ENCODE data around the gene SURF6.
"Not testable (repeated sequence)": the region's sequence is repeated elsewhere in the genome, so short reads cannot be mapped to it uniquely, and the experiment has no call there.

Gene SURF6

GRCh38 chr9:133346021-133346785, 10.2 kb upstream of the SURF6 start:
- DNase-seq, result no peak

GRCh38 chr9:133345596-133345995, 9.6 kb upstream of the SURF6 start:
- DNase-seq, result no peak

- DNase-seq, result no peak
These were observed 9.0 kb upstream of the SURF6 start for GRCh38 chr9:133344979-133345378.

- DNase-seq, result no peak
These were observed 8.1 kb upstream of the SURF6 start for GRCh38 chr9:133344071-133344470.

GRCh38 chr9:133342570-133342969, 6.6 kb upstream of the SURF6 start:
- no peak for DNase-seq

GRCh38 chr9:133342069-133342406, 6.0 kb upstream of the SURF6 start:
- DNase-seq, result no peak

GRCh38 chr9:133341369-133342068, 5.5 kb upstream of the SURF6 start:
- no peak for DNase-seq

- no peak for DNase-seq
These were observed 4.9 kb upstream of the SURF6 start for GRCh38 chr9:133340916-133341315.

GRCh38 chr9:133340256-133340655, 4.3 kb upstream of the SURF6 start:
- no peak for DNase-seq

- DNase-seq, result no peak
These were observed 3.7 kb upstream of the SURF6 start for GRCh38 chr9:133339641-133340040.

- not testable (repeated sequence) for DNase-seq
These were observed 1.1 kb downstream of the SURF6 start for GRCh38 chr9:133334888-133335287.

GRCh38 chr9:133334161-133334560, 1.8 kb downstream of the SURF6 start:
- DNase-seq, result no peak

- no peak for DNase-seq
These were observed 2.4 kb downstream of the SURF6 start for GRCh38 chr9:133333566-133333965.

GRCh38 chr9:133333011-133333410, 3.0 kb downstream of the SURF6 start:
- DNase-seq, result no peak

- no peak for DNase-seq
These were observed 3.6 kb downstream of the SURF6 start for GRCh38 chr9:133332381-133332730.

- no peak for DNase-seq
These were observed 4.2 kb downstream of the SURF6 start for GRCh38 chr9:133331641-133332380.

GRCh38 chr9:133331221-133331620, 4.8 kb downstream of the SURF6 start:
- no peak for DNase-seq

- not testable (repeated sequence) for DNase-seq
These were observed 6.5 kb downstream of the SURF6 start for GRCh38 chr9:133329306-133330156.

- DNase-seq, result no peak
These were observed 8.0 kb downstream of the SURF6 start for GRCh38 chr9:133327834-133328484.

- DNase-seq, result not testable (repeated sequence)
These were observed 9.0 kb downstream of the SURF6 start for GRCh38 chr9:133327021-133327420.

- DNase-seq, result no peak
These were observed 11.8 kb downstream of the SURF6 start for GRCh38 chr9:133323991-133324703.

- no peak for DNase-seq
These were observed 12.8 kb downstream of the SURF6 start for GRCh38 chr9:133323211-133323610.

Data from NCI-H446 treated with DMSO at 0.1 percent for 48 hours (cell line).